HUES6 (cell line): ENCODE measurements around the gene ADD2.
"Not testable (repeated sequence)": the region's sequence is repeated elsewhere in the genome, so short reads cannot be mapped to it uniquely, and the experiment has no call there.

Experiments used
- H3K27ac ChIP-seq: 2 replicates; pipeline ENCODE4 v1.7.0; 2013; ENCODE audit warnings: low read depth, mild to moderate bottlenecking, low read length, inconsistent platforms
- H3K27me3 ChIP-seq: 2 replicates; pipeline ENCODE4 v1.6.1; 2013; ENCODE audit warnings: low read length; ENCODE audit not compliant: control insufficient read depth, insufficient read depth
- H3K36me3 ChIP-seq: 2 replicates; pipeline ENCODE4 v1.6.1; 2013; ENCODE audit warnings: low read length; ENCODE audit not compliant: control insufficient read depth, insufficient read depth
- H3K4me1 ChIP-seq: 2 replicates; pipeline ENCODE4 v1.6.1; 2013; ENCODE audit warnings: low read length; ENCODE audit not compliant: control insufficient read depth, insufficient read depth
- H3K4me3 ChIP-seq: 2 replicates; pipeline ENCODE4 v1.5.1; 2013; ENCODE audit warnings: low read depth, low read length
- H3K9ac ChIP-seq: one replicate; pipeline ENCODE4 v1.6.1; 2013; ENCODE audit warnings: mild to moderate bottlenecking, low read length
- H3K9me3 ChIP-seq: 2 replicates; pipeline ENCODE4 v1.6.1; 2013; ENCODE audit warnings: low read depth, low read length; ENCODE audit not compliant: control insufficient read depth, insufficient read depth

Gene ADD2

DNA sequence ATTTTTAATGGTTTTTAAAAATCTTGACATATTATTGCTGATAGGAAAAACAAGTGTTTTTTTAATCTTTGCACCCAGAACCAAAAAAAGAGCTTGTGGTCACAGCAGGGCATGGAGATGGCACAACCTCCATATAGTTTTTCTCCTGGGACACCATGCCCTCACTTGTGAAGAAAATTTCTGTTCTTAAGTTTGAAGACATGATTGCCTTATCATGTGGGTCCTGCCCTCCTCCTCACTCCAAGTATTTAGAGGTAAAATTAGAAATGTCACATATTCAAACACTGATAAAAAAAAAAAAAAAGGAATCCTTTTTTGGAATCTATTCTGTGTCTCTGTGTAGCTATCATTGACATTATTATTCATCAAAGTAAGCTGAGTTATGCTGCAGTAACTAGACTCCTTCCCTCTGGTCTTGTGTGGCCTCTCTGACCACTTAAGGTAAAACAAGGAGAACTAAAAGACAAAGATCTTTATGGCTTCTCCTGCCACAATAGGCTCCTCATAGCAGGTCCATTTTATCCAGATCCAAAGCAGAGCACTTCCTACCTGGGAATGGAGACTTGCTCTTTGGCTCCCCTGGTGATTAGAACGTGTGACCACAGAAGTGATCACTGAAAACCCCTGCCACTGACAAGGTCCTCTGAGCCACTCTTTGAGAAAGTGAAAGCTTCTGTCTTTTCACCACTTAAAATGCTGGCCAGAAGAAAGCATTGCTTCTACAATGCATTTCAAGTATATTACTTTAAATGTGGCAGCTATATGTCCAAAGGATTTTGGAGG lies 19.8 kb downstream of the ADD2 start:
- peaks cover 17% of the 10 kb centered on the region for H3K4me1 ChIP-seq
- H3K27ac ChIP-seq = no peak overlapping the region
- H3K9ac ChIP-seq = no peak overlapping the region
- H3K27me3 ChIP-seq = no peaks in the 10 kb centered on the region
- H3K36me3 ChIP-seq = no peaks in the 10 kb centered on the region
- H3K4me3 ChIP-seq = no peak overlapping the region
- peaks cover 3% of the 10 kb centered on the region; the same call in 1 of the 2 replicates for H3K9me3 ChIP-seq

DNA sequence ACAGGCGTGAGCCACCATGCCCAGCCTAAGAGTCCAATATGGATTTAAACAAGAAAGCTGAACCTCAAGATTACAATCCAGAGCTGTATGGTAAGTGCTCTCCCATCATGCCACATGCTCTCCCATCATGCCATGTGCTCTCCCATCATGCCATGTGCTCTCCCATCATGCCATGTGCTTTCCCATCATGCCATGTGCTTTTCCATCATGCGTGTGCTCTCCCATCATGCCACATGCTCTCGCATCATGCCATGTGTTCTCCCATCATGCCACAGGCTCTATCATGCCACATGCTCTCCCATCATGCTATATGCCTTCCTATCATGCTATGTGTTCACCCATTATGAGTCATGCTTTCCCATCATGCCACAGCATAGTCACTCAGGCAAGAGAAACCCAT lies 20.7 kb downstream of the ADD2 start:
- no peak overlapping the region for H3K27ac ChIP-seq
- H3K9ac ChIP-seq = no peak overlapping the region
- H3K4me3 ChIP-seq = no peak overlapping the region
- peaks cover 3% of the 10 kb centered on the region; the same call in 1 of the 2 replicates for H3K9me3 ChIP-seq
- no peaks in the 10 kb centered on the region for H3K36me3 ChIP-seq
- peaks cover 13% of the 10 kb centered on the region for H3K4me1 ChIP-seq
- no peaks in the 10 kb centered on the region for H3K27me3 ChIP-seq

DNA sequence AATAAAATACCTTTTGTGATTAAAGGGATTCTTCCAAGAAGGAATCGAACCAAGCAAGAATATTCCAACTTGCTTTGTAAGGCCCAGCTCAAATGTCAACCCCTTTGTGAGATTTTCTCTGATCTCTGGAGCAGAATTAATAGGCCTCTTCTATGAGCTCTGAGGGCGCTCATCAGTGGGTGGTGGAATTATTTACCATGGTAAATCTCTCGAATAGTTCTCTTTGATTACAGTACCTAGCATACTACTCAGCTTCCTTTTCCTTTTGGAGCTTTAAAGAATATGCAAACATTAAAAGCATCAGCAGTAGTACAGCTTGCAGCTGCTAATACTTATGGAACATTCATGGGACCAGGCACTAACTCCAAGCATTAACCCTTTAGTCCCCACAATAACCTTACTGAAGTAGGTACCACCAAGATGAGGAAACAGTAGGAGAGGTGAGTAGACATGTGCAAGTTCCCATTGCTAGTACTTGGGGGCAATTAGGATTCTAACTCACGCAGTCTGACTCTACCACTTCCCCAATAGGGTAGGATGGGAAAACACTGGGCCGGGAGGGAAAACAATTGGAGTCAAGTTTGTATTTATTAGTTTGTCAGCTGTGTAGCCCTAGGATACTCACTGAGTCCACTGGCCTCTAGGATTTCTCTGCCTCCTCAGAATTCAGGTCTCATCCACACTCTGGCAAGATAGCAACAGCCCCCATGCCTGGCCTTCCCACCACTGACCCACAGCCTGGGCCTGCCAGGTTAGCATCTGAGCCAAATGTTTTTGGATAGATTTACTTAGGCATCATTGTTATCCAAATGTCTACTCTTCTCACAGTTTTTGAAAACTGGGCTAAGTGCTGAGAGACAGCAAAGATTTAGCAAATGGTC lies 21.7 kb downstream of the ADD2 start:
- Histone ChIP-seq H3K27me3 (no peaks in the 10 kb centered on the region), H3K9ac (no peak overlapping the region), H3K4me3 (no peak overlapping the region), H3K9me3 (peaks cover 3% of the 10 kb centered on the region; the same call in 1 of the 2 replicates), H3K27ac (no peak overlapping the region), H3K36me3 (no peaks in the 10 kb centered on the region), H3K4me1 (peaks cover 13% of the 10 kb centered on the region)

DNA sequence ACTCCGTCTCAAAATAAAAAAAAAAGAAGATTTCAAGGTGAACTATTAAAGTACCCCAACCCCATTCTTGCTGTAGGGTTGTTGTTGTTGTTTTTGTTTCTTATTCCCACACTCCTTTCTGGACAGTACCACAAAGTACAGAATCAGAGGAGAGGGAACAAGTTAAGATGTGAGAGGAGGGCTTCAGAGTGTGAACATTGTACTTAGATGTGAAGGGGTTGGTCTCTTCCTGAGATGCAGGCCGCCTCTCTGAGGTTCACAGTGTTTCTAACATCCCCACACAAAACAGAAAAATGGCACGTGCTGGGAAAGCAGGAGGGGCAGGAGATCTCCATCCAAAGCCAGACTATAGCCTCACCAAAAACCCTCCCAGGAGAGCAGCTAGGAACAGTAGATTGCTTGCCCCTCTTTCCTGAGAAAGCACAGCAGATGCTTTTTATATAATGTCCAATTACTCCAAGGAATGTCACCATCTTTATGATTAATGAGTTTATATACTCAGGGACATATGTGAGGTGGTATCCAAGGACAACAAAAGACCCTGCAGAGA lies 22.6 kb downstream of the ADD2 start:
- no peaks in the 10 kb centered on the region for H3K36me3 ChIP-seq

DNA sequence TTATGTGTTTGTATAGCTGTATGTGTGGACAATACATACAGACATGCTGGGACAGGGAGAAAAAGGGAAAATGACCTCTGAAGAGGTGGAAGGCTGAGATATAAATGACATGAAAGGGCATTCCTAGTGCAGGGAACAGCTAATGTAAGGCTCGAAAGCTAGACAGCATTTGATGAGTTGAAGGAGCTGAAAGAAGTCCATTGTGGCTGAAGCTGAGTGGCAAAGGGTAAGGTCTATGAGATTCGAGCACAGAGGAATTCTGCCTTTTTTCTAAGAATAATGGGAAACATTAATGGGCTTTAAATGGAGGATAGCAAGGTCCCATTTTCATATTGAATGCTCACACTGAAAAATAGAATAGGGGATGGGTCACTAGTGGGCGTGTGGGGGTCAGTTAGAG lies 23.6 kb downstream of the ADD2 start:
- Histone ChIP-seq H3K9me3 (peaks cover 3% of the 10 kb centered on the region; the same call in 1 of the 2 replicates), H3K27me3 (no peaks in the 10 kb centered on the region), H3K4me3 (no peak overlapping the region), H3K27ac (no peak overlapping the region), H3K36me3 (no peaks in the 10 kb centered on the region), H3K9ac (no peak overlapping the region), H3K4me1 (peaks cover 13% of the 10 kb centered on the region)

More for the DNA sequence above, 22.6 kb downstream of the ADD2 start:
- H3K4me3 ChIP-seq = no peak overlapping the region
- H3K9ac ChIP-seq = no peak overlapping the region
- no peak overlapping the region for H3K27ac ChIP-seq
- no peaks in the 10 kb centered on the region for H3K27me3 ChIP-seq
- peaks cover 13% of the 10 kb centered on the region for H3K4me1 ChIP-seq
- peaks cover 3% of the 10 kb centered on the region; the same call in 1 of the 2 replicates for H3K9me3 ChIP-seq

DNA sequence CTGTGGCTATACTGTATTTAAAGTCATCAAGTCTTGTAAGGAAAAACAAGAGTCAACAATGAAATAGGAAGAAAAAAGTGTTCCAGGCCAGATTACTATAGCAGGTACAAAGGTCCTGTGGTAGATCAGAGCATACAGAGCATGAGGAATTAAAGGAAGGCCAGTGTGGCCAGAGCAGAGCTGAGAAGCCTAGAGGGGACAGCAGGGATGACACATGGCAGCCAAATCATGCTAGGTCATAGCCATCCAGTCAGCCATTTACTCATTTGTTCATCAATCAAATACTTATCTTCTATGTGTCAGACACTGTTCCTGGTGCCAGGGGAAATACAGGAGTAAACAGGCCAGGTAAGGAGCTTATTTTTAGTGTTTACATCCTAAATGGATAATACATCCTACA lies 24.3 kb downstream of the ADD2 start:
- Histone ChIP-seq H3K27me3 (no peaks in the 10 kb centered on the region), H3K9me3 (peaks cover 3% of the 10 kb centered on the region; the same call in 1 of the 2 replicates), H3K9ac (no peak overlapping the region), H3K36me3 (no peaks in the 10 kb centered on the region), H3K27ac (no peak overlapping the region), H3K4me1 (peaks cover 13% of the 10 kb centered on the region), H3K4me3 (no peak overlapping the region)

DNA sequence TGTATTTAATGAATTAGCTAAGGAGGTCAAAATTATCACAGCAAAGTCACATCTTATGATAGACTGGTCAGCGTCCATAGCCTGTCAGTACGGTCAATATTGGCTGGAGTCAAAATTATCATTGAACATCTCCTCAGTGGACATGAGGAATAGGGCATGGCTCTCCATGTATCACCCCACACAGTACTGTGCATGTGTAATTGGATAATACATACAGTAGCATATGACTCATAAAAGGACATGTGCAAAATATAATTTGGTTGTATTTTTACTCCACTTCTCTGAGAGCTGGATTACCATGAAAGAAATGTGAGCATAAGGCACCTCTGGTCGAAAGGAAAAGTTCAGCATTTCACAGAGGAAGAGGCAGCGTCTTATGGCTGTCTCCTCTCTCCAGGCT lies 24.9 kb downstream of the ADD2 start:
- H3K4me3 ChIP-seq = no peak overlapping the region
- no peak overlapping the region for H3K27ac ChIP-seq
- peaks cover 3% of the 10 kb centered on the region; the same call in 1 of the 2 replicates for H3K9me3 ChIP-seq
- peaks cover 13% of the 10 kb centered on the region for H3K4me1 ChIP-seq
- no peaks in the 10 kb centered on the region for H3K27me3 ChIP-seq
- H3K9ac ChIP-seq = no peak overlapping the region
- no peaks in the 10 kb centered on the region for H3K36me3 ChIP-seq

DNA sequence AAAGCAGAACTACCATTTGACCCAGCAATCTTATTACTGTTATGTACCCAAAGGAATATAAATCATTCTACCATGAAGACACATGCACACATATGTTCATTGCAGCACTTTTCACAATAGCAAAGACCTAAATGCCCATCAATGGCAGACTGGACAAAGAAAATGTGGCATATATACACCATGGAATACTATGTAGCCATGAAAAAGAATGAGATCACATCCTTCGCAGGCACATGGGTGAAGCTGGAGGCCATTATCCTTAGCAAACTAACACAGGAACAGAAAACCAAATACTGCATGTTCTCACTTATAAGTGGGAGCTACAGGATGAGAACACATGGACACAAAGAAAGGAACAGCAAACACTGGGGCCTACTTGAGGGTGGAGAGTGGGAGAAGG lies 28.5 kb downstream of the ADD2 start:
- H3K27ac ChIP-seq, H3K9ac ChIP-seq, H3K4me3 ChIP-seq, H3K27me3 ChIP-seq, H3K9me3 ChIP-seq, H3K36me3 ChIP-seq: not testable (repeated sequence)
- H3K4me1 ChIP-seq = peaks cover 19% of the 10 kb centered on the region

DNA sequence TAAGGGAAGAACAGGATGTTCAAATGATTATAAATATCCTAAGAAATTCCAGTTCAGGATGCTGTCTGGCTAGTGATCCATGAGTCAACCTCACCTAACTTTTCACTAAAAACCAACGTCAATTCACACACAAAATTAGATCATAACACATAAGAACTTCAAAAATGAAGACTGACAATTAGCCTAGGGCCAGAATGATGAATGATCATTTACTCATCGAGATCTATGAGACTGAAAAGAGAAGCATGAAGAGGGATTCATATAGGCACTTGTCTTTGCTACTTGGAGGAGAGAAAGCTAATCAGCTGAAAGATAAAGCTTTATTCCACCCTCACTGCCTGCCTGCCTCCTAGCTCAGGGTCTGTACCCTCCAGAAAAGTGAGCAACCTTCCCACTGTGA lies 29.8 kb downstream of the ADD2 start:
- Histone ChIP-seq H3K4me1 (peaks cover 32% of the 10 kb centered on the region), H3K36me3 (no peaks in the 10 kb centered on the region), H3K27me3 (no peaks in the 10 kb centered on the region), H3K9me3 (no peaks in the 10 kb centered on the region), H3K4me3 (no peak overlapping the region), H3K27ac (no peak overlapping the region), H3K9ac (no peak overlapping the region)

DNA sequence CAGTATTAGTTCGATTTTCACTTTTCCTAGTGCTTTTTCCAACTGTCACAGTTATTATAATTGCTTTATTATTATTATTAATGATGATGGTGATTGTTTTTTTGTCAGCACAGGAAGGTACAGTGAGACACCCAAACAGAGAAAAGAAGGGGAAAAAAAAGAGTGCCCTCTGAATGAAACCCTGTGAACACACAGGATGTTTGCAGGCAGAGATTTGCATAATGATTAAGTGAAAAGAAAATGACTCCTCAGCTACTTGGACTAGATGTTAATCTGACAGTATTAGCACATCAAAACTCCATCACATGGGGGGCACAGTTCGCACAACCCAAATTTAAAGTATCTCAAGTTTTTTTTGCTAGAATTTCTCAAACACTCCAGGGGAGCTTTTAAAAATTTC lies 32.9 kb downstream of the ADD2 start:
- Histone ChIP-seq H3K4me1 (peaks cover 61% of the 10 kb centered on the region), H3K27ac (peak overlapping the region; percentile 51; the same call in 1 of the 2 replicates), H3K27me3 (no peaks in the 10 kb centered on the region)

More for the DNA sequence above, 32.9 kb downstream of the ADD2 start:
- Histone ChIP-seq H3K4me3 (no peak overlapping the region), H3K9me3 (no peaks in the 10 kb centered on the region), H3K36me3 (no peaks in the 10 kb centered on the region), H3K9ac (no peak overlapping the region)
